ENCODE results near the gene PPM1G. TPM values are rescaled to one million over a fixed set of nuclear protein-coding genes. Genes with fewer than 3 reads are reported as not detected.

The PPM1G gene
- total RNA-seq, 1 experiment from 2014 or later = 140 TPM

DNA sequence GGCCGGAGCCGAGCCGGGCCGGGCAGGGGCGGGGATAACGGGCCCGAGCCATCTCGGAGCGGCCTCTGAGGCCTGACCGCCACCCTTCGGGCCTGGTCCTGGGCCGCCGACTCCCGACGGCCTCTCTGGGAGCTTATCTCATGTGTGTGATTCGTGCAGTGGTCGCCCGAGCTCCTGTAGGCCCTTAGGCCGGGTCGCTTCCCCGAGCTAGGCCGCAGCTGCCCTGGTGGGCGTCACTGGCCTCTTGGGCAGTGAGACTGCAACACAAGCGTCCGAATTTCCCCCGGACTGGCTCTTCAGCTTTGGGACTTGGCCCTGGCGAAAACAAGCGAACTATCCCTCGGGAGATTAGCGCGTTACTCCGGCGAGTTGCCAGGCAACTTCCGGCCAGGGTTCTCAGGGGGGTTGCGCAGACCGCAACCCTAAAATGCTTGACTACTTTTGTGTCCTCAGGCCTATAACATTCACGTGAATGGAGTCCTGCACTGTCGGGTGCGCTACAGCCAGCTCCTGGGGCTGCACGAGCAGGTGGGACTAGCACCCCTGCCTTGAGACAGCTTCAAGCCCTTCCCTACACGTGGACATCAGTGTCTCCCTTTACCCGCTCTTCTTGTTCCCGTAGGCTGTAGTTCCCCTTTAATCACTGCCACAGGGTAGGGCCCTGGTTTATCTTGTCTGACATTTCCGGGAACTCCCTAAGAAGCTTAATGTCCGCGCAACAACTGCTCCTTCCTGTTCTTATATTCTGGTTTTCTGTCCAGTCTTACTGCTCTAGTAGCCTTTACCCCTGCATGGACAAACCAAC, 38.4 kb downstream of the PPM1G start:
- peak overlapping the region; percentile 83 for H3K9ac ChIP-seq (ENCODE audit: low read length)
- peak overlapping the region; percentile 64 to 96 for H3K4me3 ChIP-seq (replicated peaks in 1 of 2; ENCODE audit: low read depth in 1 of 2, low read length in 2 of 2)
- ChIA-PET RAD21 (ENCODE audit: low non-redundant PET in 1 of 2, low total read pairs in 2 of 2, uncharacterized antibody in 2 of 2, unreplicated experiment in 2 of 2) (no interaction called here), CTCF (interaction anchor here (1.1 to 1.4 kb wide), 2 partner anchors 9 to 68 kb away, joined by 3 to 6 read pairs; partner anchors contain the start of gene ZNF513), POLR2A (interaction anchor here (1.7 to 3.9 kb wide), 2 partner anchors 9 to 15 kb away, joined by 6 to 14 read pairs; partner anchors contain the start of genes GTF3C2 and ZNF513)
- no peaks in the 10 kb centered on the region for H3K9me2 ChIP-seq (ENCODE audit: insufficient read depth)
- peak overlapping the region; percentile 85 for H3K4me2 ChIP-seq (ENCODE audit: low read length)
- no peak overlapping the region for H2AFZ ChIP-seq (ENCODE audit: low read depth, low read length, poor library complexity, severe bottlenecking)
- DNase-seq (ENCODE audit: low read depth, low spot score) = no peak
- intact Hi-C loops (cut with micrococcal nuclease) = loop anchor here (1.0 to 5.0 kb wide), 3 partner anchors 9 to 49 kb away; partner anchors contain the start of genes GTF3C2, MPV17 and ZNF513
- H3K27me3 ChIP-seq (ENCODE audit: insufficient read depth, low read length) = no peaks in the 10 kb centered on the region
- peaks cover 56% of the 10 kb centered on the region for H3K79me2 ChIP-seq (ENCODE audit: insufficient read depth, low read length)
- BruUV-seq (replicated peaks) = no TSS peak
- H3K36me3 ChIP-seq (ENCODE audit: control insufficient read depth in 1 of 2, insufficient read depth in 2 of 2, low read length in 2 of 2) = peaks cover 28 to 56% of the 10 kb centered on the region in 2 experiments; a peak in 3 of 4 replicates
- peak overlapping the region; percentile 67 for H3K27ac ChIP-seq (ENCODE audit: low read depth, low read length)
- no peaks in the 10 kb centered on the region for H4K20me1 ChIP-seq (ENCODE audit: insufficient read depth)
- no peak for TF ChIP-seq SP1 (IDR thresholded peaks at IDR 0.05; ENCODE audit: low read depth)
- peak; percentile 100 for TF ChIP-seq ZFX (IDR thresholded peaks at IDR 0.05)
- no peak for TF ChIP-seq POLR2AphosphoS5 (IDR thresholded peaks at IDR 0.05; ENCODE audit: low read depth, low read length)
- peaks cover 10 to 29% of the 10 kb centered on the region in 2 experiments; a peak in 3 of 4 replicates for H3K4me1 ChIP-seq (ENCODE audit: control insufficient read depth in 1 of 2, insufficient read depth in 2 of 2, low read length in 2 of 2)
- ATAC-seq = peak; percentile 44
- H3K9me3 ChIP-seq (ENCODE audit: control insufficient read depth in 1 of 2, insufficient read depth in 1 of 2, low read depth in 1 of 2, low read length in 2 of 2) = no peaks in the 10 kb centered on the region

GRCh38 chr2:27370026-27370815, 39.2 kb downstream of the PPM1G start, which contains the start of the genes EIF2B4 and SNX17:
TSS of gene EIF2B4 (minus strand) at chr2:27370338. CDS start at chr2:27370314, 24 bp downstream.
TSS of gene SNX17 (plus strand) at chr2:27370616. CDS start at chr2:27370744, 128 bp downstream.
- Histone ChIP-seq H3K9me3 (ENCODE audit: control insufficient read depth in 1 of 2, insufficient read depth in 1 of 2, low read depth in 1 of 2, low read length in 2 of 2) (no peaks in the 10 kb centered on the region), H3K4me1 (ENCODE audit: control insufficient read depth in 1 of 2, insufficient read depth in 2 of 2, low read length in 2 of 2) (peaks cover 10 to 29% of the 10 kb centered on the region in 2 experiments; a peak in 3 of 4 replicates), H3K79me2 (ENCODE audit: insufficient read depth, low read length) (peaks cover 56% of the 10 kb centered on the region), H4K20me1 (ENCODE audit: insufficient read depth) (no peaks in the 10 kb centered on the region), H3K27me3 (ENCODE audit: insufficient read depth, low read length) (no peaks in the 10 kb centered on the region), H2AFZ (ENCODE audit: low read depth, low read length, poor library complexity, severe bottlenecking) (no peak within 1 kb of the TSS), H3K36me3 (ENCODE audit: control insufficient read depth in 1 of 2, insufficient read depth in 2 of 2, low read length in 2 of 2) (peaks cover 26 to 51% of the 10 kb centered on the region in 2 experiments; a peak in 3 of 4 replicates), H3K4me2 (ENCODE audit: low read length) (peak within 1 kb of the TSS; percentile 85), H3K27ac (ENCODE audit: low read depth, low read length) (peak within 1 kb of the TSS; percentile 85), H3K9ac (ENCODE audit: low read length) (peak within 1 kb of the TSS; percentile 83), H3K4me3 (replicated peaks in 1 of 2; ENCODE audit: low read depth in 1 of 2, low read length in 2 of 2) (peak within 1 kb of the TSS; percentile 64 to 96), H3K9me2 (ENCODE audit: insufficient read depth) (no peaks in the 10 kb centered on the region)
- BruUV-seq (replicated peaks) = no TSS peak
- CTCF ChIA-PET = interaction anchor here (1.0 to 1.9 kb wide), 3 partner anchors 10 to 67 kb away, joined by 4 to 7 read pairs (median 5); partner anchors contain the start of genes GTF3C2 and ZNF513
- DNase-seq (ENCODE audit: low read depth, low spot score) (peak; percentile 98), ATAC-seq (peak; percentile 94)
- POLR2A ChIA-PET = interaction anchor here (1.1 to 3.9 kb wide), 5 partner anchors 9 to 47 kb away, joined by 4 to 14 read pairs (median 5); partner anchors contain the start of genes GTF3C2, MPV17 and ZNF513
- intact Hi-C loops (cut with micrococcal nuclease) = loop anchor here (1.0 to 5.0 kb wide), 3 partner anchors 10 to 48 kb away; partner anchors contain the start of genes GTF3C2, MPV17 and ZNF513
- RAD21 ChIA-PET (ENCODE audit: low non-redundant PET in 1 of 2, low total read pairs in 2 of 2, uncharacterized antibody in 2 of 2, unreplicated experiment in 2 of 2) = interaction anchor here in 1 of 2 experiments (1.4 kb wide), 1 partner anchor 67 kb away, joined by 4 read pairs; no protein-coding TSS in a partner anchor
- TF ChIP-seq SP1 (IDR thresholded peaks at IDR 0.05; ENCODE audit: low read depth) (no peak), MAX (IDR thresholded peaks at IDR 0.05) (no peak), CEBPB (IDR thresholded peaks at IDR 0.05; ENCODE audit: low read depth) (no peak), JUND (IDR thresholded peaks at IDR 0.05) (no peak), CBX3 (IDR thresholded peaks at IDR 0.05; ENCODE audit: low read depth) (no peak), EZH2 (IDR thresholded peaks at IDR 0.05) (no peak), ZBTB33 (IDR thresholded peaks at IDR 0.05; ENCODE audit: extremely low read depth, insufficient replicate concordance, low read length) (peak; percentile 91), RAD21 (IDR thresholded peaks at IDR 0.05; ENCODE audit: low read depth) (no peak), SIN3A (IDR thresholded peaks at IDR 0.05; ENCODE audit: low read depth) (no peak), YY1 (IDR thresholded peaks at IDR 0.05; ENCODE audit: extremely low read depth, insufficient replicate concordance, low read depth, low read length) (peak; percentile 90), EGR1 (IDR thresholded peaks at IDR 0.05; ENCODE audit: low read depth) (no peak)
- TF ChIP-seq, protein P1, sequence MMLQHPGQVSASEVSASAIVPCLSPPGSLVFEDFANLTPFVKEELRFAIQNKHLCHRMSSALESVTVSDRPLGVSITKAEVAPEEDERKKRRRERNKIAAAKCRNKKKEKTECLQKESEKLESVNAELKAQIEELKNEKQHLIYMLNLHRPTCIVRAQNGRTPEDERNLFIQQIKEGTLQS (IDR thresholded peaks at IDR 0.05) = no peak

Data from HCT116 (cell line).